DND-41 (cell line): ENCODE results near the gene EXOSC10.

Experiments
- ATAC-seq: fragments of 200-7000 bp; cut with Tn5 transposase; 3 replicates; pipeline ENCODE4 v1.9.1; 2021; ENCODE audit warnings: low read depth; ENCODE audit not compliant: insufficient read depth
- DNase-seq: peaks from one replicate; pipeline ENCODE4 v3.0.0-alpha.2; 2020
- H2AFZ ChIP-seq: 2 replicates; pipeline ENCODE4 v1.6.0; 2012; ENCODE audit warnings: low read depth, low read length
- H3K27ac ChIP-seq: 2 replicates; pipeline ENCODE4 v1.5.1; 2012; ENCODE audit warnings: low read length, inconsistent platforms
- H3K27me3 ChIP-seq: fragments of 200-600 bp; sonication (generic); 2 replicates; pipeline ENCODE4 v1.6.0; 2012; ENCODE audit warnings: low read length, mild to moderate bottlenecking, inconsistent platforms; ENCODE audit not compliant: insufficient read depth, poor library complexity
- H3K36me3 ChIP-seq: 2 replicates; pipeline ENCODE4 v1.5.1; 2012; ENCODE audit warnings: low read length, inconsistent platforms; ENCODE audit not compliant: insufficient read depth
- H3K4me1 ChIP-seq: 2 replicates; pipeline ENCODE4 v1.5.1; 2012; ENCODE audit warnings: mild to moderate bottlenecking, low read length; ENCODE audit not compliant: insufficient read depth
- H3K4me2 ChIP-seq: 2 replicates; pipeline ENCODE4 v1.6.0; 2012; ENCODE audit warnings: mild to moderate bottlenecking, moderate library complexity, low read length, inconsistent platforms; ENCODE audit not compliant: insufficient read depth
- H3K4me3 ChIP-seq, 2 experiments: fragments of 200-600 bp in 1 of 2; shearing (Covaris generic) in 1 of 2; 2 replicates each; pipeline ENCODE4 v1.5.1; 2012 to 2016; ENCODE audit warnings: inconsistent platforms in 2 of 2, low read length in 2 of 2, mild to moderate bottlenecking in 2 of 2, low read depth in 1 of 2, moderate library complexity in 1 of 2
- H3K79me2 ChIP-seq: 2 replicates; pipeline ENCODE4 v1.6.0; 2012; ENCODE audit warnings: low read length, inconsistent platforms; ENCODE audit not compliant: insufficient read depth
- H3K9ac ChIP-seq: 2 replicates; pipeline ENCODE4 v1.6.0; 2012; ENCODE audit warnings: low read depth, mild to moderate bottlenecking, inconsistent platforms, low read length, moderate library complexity
- H3K9me3 ChIP-seq: 2 replicates; pipeline ENCODE4 v1.5.1; 2012; ENCODE audit warnings: low read length, moderate library complexity, mild to moderate bottlenecking, inconsistent platforms; ENCODE audit not compliant: insufficient read depth, severe bottlenecking
- H4K20me1 ChIP-seq: 2 replicates; pipeline ENCODE4 v1.6.0; 2012; ENCODE audit warnings: low read length; ENCODE audit not compliant: insufficient read depth
- EZH2 ChIP-seq: IDR thresholded peaks from 3 replicates; pipeline ENCODE4 v1.6.1; 2012; ENCODE audit warnings: borderline replicate concordance, low read depth, mild to moderate bottlenecking, moderate library complexity, low read length, inconsistent platforms; ENCODE audit not compliant: severe bottlenecking
- TF ChIP-seq, protein P1 (sequence below): IDR thresholded peaks from 2 replicates; pipeline ENCODE4 v1.5.1; 2012; ENCODE audit warnings: borderline replicate concordance, low read length, moderate library complexity, mild to moderate bottlenecking; ENCODE audit not compliant: poor library complexity, severe bottlenecking; ENCODE audit errors: extremely low read depth

Gene EXOSC10

DNA sequence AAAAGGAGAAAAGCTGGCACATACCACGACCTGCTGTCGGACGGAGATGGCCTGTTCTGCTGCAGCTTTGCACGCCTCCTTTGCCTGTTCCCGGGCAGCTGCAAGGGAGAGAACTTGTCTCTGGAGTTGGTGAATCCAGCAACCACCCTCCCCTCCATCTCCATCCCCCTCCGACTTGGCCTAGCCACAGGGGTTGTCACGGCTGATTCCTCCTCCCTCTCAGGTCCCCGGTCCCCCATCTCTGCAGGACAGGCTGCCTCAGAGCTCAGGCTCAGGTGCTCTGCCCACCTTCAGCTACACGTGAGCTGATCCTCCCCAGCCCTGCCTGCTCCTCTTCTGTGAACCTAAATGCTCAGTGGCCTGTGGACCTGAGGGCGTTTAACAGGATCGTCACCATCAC lies 28.8 kb downstream of the EXOSC10 start:
- no peak overlapping the region for H3K9ac ChIP-seq
- H3K4me1 ChIP-seq = no peaks in the 10 kb centered on the region
- H3K9me3 ChIP-seq = no peaks in the 10 kb centered on the region
- DNase-seq (no peak), ATAC-seq (no peak)
- no peak overlapping the region for H2AFZ ChIP-seq
- H3K36me3 ChIP-seq = peaks cover 87% of the 10 kb centered on the region
- no peaks in the 10 kb centered on the region for H3K27me3 ChIP-seq
- peaks cover 5% of the 10 kb centered on the region for H4K20me1 ChIP-seq
- no peak overlapping the region for H3K4me2 ChIP-seq
- no peak overlapping the region for H3K4me3 ChIP-seq
- no peak for TF ChIP-seq EZH2
- TF ChIP-seq, protein P1, sequence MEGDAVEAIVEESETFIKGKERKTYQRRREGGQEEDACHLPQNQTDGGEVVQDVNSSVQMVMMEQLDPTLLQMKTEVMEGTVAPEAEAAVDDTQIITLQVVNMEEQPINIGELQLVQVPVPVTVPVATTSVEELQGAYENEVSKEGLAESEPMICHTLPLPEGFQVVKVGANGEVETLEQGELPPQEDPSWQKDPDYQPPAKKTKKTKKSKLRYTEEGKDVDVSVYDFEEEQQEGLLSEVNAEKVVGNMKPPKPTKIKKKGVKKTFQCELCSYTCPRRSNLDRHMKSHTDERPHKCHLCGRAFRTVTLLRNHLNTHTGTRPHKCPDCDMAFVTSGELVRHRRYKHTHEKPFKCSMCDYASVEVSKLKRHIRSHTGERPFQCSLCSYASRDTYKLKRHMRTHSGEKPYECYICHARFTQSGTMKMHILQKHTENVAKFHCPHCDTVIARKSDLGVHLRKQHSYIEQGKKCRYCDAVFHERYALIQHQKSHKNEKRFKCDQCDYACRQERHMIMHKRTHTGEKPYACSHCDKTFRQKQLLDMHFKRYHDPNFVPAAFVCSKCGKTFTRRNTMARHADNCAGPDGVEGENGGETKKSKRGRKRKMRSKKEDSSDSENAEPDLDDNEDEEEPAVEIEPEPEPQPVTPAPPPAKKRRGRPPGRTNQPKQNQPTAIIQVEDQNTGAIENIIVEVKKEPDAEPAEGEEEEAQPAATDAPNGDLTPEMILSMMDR = no peak
- H3K27ac ChIP-seq = no peak overlapping the region
- no peaks in the 10 kb centered on the region for H3K79me2 ChIP-seq

DNA sequence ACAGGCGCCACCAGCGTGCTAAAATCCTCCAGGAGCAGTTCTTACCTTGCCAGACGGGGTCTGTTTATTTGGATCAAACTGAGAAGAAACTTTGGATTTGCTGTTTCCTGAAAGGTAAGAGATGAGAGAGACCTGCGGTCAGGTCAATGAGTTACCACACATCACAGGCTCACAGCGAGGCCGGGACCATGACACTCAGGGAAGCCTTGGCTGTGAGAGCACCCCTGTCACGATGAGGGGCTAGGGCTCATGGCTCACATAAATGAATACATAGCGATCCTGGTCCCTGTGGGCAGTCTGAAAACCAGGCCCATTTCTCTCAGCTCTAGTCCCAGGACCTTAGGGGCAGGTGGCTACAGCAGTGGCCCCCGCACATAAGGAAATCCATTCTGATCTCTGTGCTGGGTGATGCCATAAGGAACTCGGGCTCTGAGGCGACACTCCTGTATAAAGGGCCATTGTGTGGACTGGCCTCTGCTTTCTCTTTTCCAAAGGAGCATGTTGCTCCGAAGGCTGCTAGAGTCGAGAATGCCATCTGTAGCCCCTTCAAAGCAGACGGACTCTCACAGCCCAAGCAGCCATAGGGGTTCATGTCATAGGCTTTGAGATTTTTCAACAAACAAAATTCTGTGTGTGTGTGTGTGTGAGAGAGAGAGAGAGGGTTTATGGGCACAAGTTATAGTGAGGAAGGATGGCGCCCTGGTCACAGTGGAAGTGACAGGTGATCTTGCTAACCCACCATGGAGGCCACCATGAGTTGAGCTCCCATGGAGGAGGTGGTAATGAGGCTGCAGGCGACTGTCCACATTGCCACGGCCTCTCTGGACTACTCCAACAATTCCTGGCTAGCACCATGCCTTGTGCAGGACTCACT lies 30.8 kb downstream of the EXOSC10 start:
- Histone ChIP-seq H3K4me1 (no peaks in the 10 kb centered on the region), H3K27ac (no peak overlapping the region), H3K9ac (no peak overlapping the region), H4K20me1 (peaks cover 5% of the 10 kb centered on the region), H3K4me3 (no peak overlapping the region), H3K4me2 (no peak overlapping the region), H3K9me3 (no peaks in the 10 kb centered on the region), H3K79me2 (no peaks in the 10 kb centered on the region), H2AFZ (no peak overlapping the region), H3K27me3 (no peaks in the 10 kb centered on the region), H3K36me3 (peaks cover 81% of the 10 kb centered on the region)
- TF ChIP-seq EZH2 = no peak
- TF ChIP-seq, protein P1 = no peak
- DNase-seq (no peak), ATAC-seq (no peak)

DNA sequence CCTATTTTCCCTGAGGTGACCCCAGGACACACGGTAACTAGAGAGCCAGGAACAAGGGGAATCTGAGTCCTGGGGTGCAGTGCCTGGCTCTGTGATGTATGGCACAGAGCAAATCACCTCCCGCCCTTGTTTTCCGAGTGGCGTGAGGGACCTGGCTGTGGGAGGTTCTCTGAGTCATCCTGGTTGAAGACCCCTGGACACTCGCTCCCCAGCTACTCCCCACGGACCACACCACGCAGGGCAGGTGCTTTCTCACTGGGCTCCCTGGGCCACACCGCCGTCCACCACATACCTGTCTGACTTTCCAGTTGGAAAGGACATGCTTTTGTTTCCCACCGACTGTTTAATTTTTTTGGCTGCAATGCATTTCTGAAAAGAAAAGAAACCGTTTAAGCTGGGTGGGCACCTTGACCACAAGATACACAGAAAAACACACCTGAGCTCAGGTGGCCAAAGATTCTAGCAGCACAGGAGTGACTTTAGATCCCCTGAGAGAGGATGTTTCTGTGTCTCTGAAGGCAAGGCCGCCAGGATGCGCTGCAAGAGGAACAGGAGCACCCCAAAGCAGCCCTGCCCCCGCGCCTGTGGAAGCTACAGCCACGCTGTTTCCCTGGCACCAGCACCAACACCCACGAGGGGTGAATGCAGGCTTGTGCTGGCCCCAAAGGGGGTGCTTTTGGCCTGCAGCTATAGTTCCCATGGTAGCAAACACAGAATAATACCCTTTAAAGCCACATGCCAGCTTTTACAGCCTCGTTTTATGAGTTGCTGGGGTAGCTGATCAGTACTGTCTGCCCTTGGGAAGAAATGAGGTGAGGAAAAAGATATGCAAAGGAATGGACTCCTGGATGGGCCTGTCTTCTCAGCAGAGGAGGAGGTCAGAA lies 31.7 kb downstream of the EXOSC10 start:
- Histone ChIP-seq H3K4me1 (no peaks in the 10 kb centered on the region), H3K9me3 (no peaks in the 10 kb centered on the region), H3K27me3 (no peaks in the 10 kb centered on the region), H3K4me3 (no peak overlapping the region), H3K27ac (no peak overlapping the region), H3K4me2 (no peak overlapping the region), H3K79me2 (no peaks in the 10 kb centered on the region), H2AFZ (no peak overlapping the region), H3K9ac (no peak overlapping the region), H4K20me1 (peaks cover 5% of the 10 kb centered on the region), H3K36me3 (peaks cover 82% of the 10 kb centered on the region)
- TF ChIP-seq EZH2 = no peak
- TF ChIP-seq, protein P1 = no peak
- DNase-seq (no peak), ATAC-seq (no peak)
